ENCODE results near the gene NAPSA. TPM values are rescaled to one million over a fixed set of nuclear protein-coding genes. Genes with fewer than 3 reads are reported as not detected.

The NAPSA gene
- total and polyA plus RNA-seq, 9 of the 15 experiments (the other 6 are each of a cell fraction or from before 2014, with no cell fraction given), result 0.25 to 1.9 (median 0.69) TPM

DNA sequence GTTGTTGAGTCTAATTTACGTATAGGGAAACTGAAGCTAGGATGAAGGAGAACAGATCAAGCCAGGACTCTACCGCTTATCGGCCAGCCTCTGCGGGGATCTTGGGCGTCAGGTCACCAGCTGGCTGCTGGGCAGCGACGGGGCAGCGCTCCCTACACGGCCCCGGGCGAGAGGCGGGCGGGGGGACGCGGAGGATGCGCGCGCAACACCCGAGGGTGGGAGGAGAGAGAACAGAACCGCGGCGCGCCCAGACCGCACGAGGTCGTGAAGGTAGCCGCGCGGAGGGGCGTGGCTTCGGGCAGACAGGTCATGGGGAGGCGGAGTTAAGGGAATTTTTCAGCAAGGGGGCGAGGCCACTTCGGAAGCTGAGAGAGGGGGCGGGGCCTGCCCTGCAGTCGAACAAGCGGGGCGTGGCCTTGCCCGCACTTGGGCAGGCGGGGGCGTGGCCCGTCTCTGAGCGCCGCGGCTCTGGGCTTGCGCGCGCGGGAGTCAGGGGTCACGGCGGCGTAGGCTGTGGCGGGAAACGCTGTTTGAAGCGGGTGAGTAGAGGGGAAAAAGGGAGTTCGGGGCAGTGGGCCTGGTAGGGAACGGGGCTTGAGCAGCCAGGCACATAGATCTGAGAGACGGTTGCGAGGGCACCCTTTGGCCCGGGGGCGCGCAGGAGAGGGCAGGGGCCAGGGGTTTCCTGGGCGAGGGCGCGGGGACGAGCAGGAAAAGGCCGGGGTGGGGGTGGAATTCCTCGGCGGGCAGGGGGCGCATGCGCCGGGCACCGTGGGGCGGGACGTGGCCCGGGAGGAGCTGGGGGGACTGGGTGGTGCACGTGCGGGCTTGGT is 18.6 kb upstream of the NAPSA start, which contains the start of gene POLD1 (continued):
- TF ChIP-seq, protein P1, sequence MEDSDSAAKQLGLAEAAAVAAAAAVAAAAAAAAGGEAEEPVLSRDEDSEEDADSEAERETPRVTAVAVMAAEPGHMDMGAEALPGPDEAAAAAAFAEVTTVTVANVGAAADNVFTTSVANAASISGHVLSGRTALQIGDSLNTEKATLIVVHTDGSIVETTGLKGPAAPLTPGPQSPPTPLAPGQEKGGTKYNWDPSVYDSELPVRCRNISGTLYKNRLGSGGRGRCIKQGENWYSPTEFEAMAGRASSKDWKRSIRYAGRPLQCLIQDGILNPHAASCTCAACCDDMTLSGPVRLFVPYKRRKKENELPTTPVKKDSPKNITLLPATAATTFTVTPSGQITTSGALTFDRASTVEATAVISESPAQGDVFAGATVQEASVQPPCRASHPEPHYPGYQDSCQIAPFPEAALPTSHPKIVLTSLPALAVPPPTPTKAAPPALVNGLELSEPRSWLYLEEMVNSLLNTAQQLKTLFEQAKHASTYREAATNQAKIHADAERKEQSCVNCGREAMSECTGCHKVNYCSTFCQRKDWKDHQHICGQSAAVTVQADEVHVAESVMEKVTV (CRISPR knock-in tag; IDR thresholded peaks at IDR 0.05), result 0 out of 2 replicates have a peak, but pooled peaks have one; percentile 2
- TF ChIP-seq GABPB2 (CRISPR knock-in tag; conservative IDR thresholded peaks at IDR 0.05), result no peak; the same call in 1 of the 2 replicates
- TF ChIP-seq TRIM24 (IDR thresholded peaks at IDR 0.05), result 0 out of 4 replicates have a peak, but pooled peaks have one; percentile 15 to 23
- no peak for TF ChIP-seq ZNF668 (CRISPR knock-in tag; IDR thresholded peaks at IDR 0.05)
- TF ChIP-seq GTF2F1 (IDR thresholded peaks at IDR 0.05; ENCODE audit: low read depth, low read length), result no peak
- TF ChIP-seq MCM7 (IDR thresholded peaks at IDR 0.05), result no peak
- TF ChIP-seq ADNP (tag; IDR thresholded peaks at IDR 0.05), result no peak
- peak; percentile 76; the same call in 1 of the 2 replicates for TF ChIP-seq ZC3H4 (CRISPR knock-in tag; IDR thresholded peaks at IDR 0.05; ENCODE audit: borderline replicate concordance)
- no peak for TF ChIP-seq MECOM (CRISPR knock-in tag; IDR thresholded peaks at IDR 0.05)
- TF ChIP-seq SMAD3 (CRISPR knock-in tag; conservative IDR thresholded peaks at IDR 0.05), result 0 out of 2 replicates have a peak, but pooled peaks have one; percentile 16
- no peak for TF ChIP-seq RBM15 (IDR thresholded peaks at IDR 0.05; ENCODE audit: insufficient read depth, low read length)
- TF ChIP-seq ILF3 (IDR thresholded peaks at IDR 0.05; ENCODE audit: borderline replicate concordance), result 0 out of 2 replicates have a peak, but pooled peaks have one; percentile 81
- TF ChIP-seq ETV1 (tag; conservative IDR thresholded peaks at IDR 0.05; ENCODE audit: low read depth), result no peak
- no peak for TF ChIP-seq FOXA3 (CRISPR knock-in tag; conservative IDR thresholded peaks at IDR 0.05 in 1 of 2, IDR thresholded peaks at IDR 0.05 in 1 of 2)
- TF ChIP-seq YY1 (IDR thresholded peaks at IDR 0.05; ENCODE audit: borderline replicate concordance in 1 of 3, control insufficient read depth in 1 of 3, extremely low read depth in 1 of 3, insufficient read depth in 3 of 3, insufficient read length in 1 of 3, insufficient replicate concordance in 2 of 3, low read depth in 1 of 3, low read length in 2 of 3), result no peak
- TF ChIP-seq, protein P2, sequence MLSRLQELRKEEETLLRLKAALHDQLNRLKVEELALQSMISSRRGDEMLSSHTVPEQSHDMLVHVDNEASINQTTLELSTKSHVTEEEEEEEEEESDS (CRISPR knock-in tag; IDR thresholded peaks at IDR 0.05), result no peak
- no peak for TF ChIP-seq DACH1 (IDR thresholded peaks at IDR 0.05; ENCODE audit: partially characterized antibody)
- TF ChIP-seq RBM17 (IDR thresholded peaks at IDR 0.05; ENCODE audit: borderline replicate concordance, low read depth, low read length), result no peak
- TF ChIP-seq ZNF224 (CRISPR knock-in tag; IDR thresholded peaks at IDR 0.05), result no peak
- TF ChIP-seq KHSRP (IDR thresholded peaks at IDR 0.05), result no peak
- TF ChIP-seq DPF2 (IDR thresholded peaks at IDR 0.05), result peak; percentile 21; the same call in 1 of the 2 replicates
- no peak for TF ChIP-seq SREBF2 (CRISPR knock-in tag; IDR thresholded peaks at IDR 0.05)
- TF ChIP-seq ZNF212 (CRISPR knock-in tag; IDR thresholded peaks at IDR 0.05), result no peak
- no peak for TF ChIP-seq MCM2 (IDR thresholded peaks at IDR 0.05; ENCODE audit: low read depth)
- TF ChIP-seq PTTG1 (tag; IDR thresholded peaks at IDR 0.05; ENCODE audit: low read depth), result no peak
- no peak for TF ChIP-seq ZNF175 (CRISPR knock-in tag; IDR thresholded peaks at IDR 0.05; ENCODE audit: low read depth)
- TF ChIP-seq BRD9 (IDR thresholded peaks at IDR 0.05; ENCODE audit: low read depth, partially characterized antibody), result no peak
- no peak for TF ChIP-seq RBM25 (IDR thresholded peaks at IDR 0.05; ENCODE audit: low read depth, low read length, severe bottlenecking)
- TF ChIP-seq FOXJ2 (tag; IDR thresholded peaks at IDR 0.05), result no peak

Measured in K562 (cell line).